Measurements from ENCODE around the gene RNU1-3.
"Not testable (repeated sequence)": the region's sequence is repeated elsewhere in the genome, so short reads cannot be mapped to it uniquely, and the experiment has no call there.

The RNU1-3 gene

DNA sequence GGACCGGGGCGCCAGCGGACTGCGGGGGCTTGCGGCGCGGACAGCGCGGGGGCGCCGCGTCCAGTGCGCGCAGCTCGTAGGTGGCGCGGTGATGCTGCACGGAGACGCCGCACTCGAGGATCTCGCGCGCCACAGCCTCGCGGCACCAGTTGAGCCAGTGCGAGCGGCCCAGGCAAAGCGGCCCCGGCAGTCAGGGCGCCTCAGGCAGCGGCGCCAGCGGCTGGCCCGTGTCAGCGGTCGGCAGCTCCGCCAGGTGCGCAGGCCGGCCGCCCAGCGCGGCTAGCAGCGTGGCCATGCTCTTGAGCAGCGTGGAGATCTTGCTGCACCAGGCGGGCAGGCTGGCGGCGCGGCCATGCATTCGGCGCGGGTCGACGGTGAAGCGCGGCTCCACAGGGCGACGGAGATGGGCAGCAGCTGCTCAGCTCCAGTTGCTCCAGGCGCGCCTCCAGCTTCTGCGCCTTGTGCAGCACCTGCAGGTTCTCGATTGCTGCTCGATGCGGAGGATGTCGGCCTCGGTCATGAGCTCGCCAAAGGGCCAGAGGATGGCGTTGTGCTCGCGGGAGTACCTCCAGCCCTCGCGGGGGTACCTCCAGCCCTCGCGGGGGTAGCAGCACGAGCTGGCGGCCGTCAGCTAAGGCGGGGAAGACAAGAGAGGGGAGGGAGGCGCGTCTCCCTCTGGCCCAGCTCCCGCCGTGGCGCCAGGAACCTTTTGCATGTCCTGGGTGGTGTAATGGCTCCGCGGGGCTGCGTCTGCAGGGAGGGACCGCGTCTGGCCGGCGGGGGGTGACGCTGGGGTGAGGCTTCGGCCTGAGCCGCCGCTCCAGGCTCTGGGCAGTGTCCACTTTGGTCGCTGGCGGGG is 26.9 kb upstream of the RNU1-3 start:
- DNase-seq: not testable (repeated sequence)

DNA sequence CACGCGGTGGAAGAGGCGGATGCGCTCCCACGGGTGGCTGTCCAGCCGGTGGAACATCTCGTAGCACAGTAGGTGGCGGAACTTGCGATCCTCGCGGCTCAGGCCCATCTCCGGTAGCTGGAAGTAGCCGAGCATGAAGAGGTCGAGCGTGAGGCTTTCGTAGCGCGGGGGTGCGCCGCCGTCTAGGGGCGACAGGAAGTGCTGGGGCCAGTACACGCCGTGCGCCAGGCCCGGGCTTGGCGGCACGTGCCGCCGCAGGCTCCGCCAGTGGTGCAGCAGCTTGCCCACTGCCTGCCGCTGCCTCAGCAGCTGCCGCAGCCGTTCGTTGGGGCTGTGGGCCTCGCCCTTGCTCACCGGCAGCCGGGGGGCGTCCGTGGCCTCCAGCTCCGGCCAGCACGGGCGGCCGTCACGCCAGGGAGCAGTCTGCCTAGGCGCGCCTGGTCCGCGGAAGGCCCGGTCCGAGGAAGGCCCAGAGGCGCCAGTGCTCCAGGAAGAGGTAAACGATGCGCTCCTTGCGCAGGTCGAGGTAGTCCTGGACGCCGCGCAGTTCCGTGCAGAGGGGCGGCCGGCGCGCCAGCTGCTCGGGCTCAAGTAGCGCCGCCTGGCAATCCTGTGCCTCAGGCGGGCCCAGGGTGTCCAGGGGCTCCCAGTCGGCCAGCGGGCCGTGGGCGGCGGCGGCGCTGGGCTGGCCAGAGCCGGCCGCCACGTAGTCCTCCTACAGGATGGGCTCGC is 26.1 kb upstream of the RNU1-3 start:
- not testable (repeated sequence) for DNase-seq

DNA sequence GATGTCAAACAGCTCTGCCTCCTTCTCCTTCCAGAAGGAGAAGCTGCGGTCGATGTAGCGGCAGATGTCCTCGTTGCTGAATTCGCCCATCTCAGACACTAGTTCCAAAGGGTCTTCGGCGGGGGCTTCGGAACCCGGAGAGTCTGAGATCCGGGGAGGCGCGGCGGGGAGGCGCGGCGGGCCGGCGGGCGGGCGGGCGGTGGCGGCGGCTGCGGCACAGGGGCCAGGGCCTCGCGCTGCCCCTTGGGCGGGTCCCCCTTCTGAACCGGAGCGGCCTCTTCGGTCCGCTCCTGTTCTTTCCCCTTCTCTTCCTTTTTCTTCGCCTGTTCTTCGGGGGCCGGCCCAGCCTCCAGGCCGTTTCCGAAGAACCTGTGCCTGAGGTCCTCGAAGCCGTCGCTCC is 25.5 kb upstream of the RNU1-3 start:
- not testable (repeated sequence) for DNase-seq

DNA sequence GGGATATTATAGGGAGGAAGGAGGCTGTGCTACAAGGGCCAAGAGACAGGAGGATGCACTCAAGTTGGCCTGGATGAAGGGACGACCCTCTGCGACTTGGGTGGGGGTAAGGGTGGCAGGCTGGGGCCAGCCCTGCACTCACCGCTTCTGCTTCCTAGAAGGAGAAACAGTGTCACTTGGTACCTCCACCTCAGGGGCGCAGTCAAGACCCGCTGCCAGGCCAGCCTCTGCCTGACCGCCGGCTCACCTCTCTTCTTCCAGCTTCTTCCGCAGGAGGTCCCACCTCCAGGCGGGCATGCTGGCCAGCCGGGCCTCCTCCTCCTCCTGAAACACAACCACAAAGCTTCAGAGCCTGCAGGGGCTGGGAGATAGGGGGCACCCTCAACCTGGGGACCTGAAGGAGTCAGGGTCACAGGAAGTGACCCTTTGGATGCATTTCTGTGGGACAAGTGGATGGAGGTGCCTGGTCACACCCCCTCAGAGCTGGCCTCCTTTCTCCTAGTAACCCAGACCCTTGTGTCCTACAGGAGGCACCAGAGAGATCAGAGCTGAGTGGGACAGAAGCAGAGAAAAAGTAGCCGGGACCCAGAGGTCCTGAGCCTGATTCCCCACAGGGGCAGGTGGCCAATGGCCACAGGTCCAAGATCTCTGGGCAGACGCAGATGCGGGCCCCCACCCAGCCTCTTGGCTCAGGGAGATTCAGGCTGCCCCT is 24.4 kb upstream of the RNU1-3 start:
- not testable (repeated sequence) for DNase-seq

DNA sequence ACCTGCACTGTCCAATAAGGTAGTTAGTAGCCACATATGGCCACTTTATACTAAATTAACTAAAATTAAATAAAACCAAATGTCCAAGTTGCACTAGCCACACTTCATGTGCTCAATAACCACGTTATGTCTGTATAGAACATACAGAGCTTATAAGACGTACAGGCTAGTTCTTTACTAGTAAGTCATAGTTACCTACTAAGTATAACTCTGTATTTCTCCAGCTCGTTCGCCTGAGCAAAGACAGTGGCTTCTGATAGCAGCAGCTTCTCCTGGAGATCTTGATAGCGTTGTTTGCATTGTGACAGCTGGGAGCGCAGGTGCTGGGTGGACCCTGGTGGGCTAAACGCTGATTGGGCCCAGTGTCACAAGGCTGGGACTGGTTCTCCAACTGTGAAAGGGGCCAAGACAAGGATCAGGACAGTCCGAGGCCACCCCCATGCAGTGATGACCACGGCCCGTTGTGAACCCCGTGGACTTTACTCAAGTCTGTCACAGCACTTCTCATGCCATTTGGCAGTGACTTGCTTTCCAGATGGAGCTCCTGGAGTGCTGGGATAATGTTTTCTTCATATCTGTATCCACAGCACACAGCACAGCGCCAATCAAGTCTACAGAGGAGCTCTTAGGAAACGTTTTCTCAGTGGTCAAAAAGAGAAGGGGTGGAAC is 20.5 kb upstream of the RNU1-3 start:
- DNase-seq: not testable (repeated sequence)

DNA sequence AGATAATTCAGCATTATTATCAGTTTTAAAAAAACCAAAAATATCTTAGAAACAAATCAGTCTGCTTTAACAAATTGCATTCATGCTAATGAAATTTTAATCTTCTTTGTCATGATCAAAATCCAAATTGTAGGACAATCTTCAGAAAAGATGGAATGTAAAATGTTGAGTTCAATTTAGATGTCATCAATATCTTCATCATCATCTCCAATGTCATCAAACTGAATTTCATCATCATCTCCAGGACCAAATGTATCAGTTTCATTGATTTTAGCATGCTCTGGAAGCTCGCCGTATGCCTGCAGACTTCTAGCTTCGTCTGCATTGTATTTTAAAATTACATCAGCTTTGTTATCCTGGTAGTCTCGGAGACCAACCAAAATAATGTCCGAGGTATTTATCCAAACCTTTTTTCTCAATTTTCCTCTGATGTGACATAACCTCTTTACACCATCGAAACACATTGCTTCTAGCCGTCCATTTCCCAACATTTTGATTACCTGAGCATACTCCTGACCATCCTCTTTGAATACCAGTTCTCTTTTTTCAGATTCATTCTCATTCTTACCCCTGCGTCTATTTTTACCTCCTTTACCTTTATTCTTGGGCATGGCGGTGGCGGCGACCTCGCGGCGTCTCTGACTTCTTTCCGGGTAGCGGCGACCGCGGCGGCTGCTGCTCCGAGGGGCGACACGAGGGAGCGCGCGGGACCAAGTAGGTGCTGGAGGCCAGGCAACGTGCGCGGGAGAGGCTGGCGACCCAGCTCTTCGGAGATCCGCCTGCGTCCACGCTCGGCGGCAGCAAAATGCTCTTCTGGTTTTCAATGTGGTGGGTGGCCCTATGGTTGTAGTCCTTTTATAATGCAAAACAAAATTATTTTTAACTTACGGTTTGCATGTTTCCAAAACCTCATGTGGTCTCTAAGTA is 19.0 kb upstream of the RNU1-3 start:
- DNase-seq: not testable (repeated sequence)

DNA sequence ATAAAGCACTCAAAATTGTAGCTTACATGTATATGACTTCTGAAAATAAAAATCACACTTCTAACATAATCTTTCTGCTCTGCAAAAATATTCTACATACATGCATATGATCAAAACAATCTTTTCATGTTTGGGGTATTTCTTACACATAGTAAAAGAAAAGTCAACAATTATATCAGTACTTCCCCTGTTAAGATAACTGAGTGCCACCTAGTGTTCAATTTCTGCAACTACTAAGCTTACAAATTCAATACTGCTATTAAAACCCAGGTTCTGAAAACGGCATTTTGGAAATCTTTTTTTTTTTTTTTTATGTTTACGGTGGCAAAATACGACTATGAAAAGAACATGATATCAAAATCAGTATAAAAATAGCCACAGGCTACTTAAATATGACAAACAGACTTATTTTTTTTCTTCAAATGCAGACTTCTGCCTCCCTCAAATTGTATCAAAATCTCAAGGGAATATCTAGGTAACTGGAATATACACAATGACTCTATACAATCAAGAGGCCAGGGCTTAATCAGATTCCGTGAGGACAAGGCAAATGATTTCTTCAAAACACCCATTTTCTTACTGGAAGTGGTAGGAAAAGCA is 18.1 kb upstream of the RNU1-3 start:
- not testable (repeated sequence) for DNase-seq

DNA sequence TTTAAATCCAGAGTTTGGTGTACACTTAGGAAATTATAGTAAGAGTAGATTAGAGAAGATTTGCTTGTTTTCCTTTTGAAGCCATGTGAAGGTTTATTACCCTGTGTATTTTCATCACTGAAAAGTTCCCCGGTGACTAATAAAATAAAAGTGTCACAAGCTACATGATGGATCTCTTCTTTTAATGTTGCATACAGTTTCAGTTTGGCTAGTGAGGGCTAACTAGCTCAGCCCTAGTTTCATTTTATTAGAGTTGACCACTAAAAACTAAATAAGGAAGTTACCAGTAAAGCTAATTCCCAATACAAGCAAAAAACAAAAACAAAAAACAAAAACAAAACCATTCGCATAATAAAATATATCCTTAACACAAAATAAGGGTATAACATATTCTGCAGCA is 17.4 kb upstream of the RNU1-3 start:
- not testable (repeated sequence) for DNase-seq

DNA sequence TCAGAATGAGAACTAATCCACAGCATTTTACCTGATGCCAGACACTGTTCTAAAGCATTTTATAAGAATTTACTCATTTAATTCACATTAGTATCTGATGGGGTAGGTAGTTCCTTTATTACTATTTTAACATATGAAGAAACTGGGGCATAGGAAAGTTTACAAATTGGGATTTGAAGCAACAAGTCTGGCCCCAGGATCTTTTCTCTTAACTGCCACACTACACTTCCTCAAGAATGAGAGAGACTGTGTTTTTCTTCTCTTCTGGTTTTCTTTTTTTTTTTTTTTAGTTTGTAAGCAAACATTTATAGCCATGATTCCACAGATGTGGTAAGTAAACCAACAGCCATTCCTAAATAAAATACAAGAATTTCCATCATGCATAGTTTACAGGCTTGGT is 16.1 kb upstream of the RNU1-3 start:
- DNase-seq: not testable (repeated sequence)

DNA sequence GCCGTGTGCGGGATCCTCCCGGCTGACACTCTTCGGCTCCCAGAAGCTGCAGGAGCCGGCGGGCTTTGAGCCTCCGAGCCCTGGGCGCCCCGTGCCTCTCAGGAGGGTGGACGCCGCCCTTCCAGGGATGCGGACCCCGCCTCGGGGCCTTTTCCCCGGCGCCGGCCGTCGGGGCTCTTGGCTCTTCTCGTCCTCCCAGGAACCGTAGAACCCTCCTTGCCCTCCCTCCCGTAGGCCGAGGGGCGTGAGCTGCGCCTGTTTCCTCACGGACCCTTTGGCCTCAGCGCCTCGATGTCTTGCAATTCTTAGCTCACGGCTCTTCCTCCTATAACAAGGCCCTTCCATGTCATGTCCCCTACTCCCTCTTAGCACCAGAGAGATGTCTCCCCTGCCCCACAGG is 13.6 kb upstream of the RNU1-3 start:
- not testable (repeated sequence) for DNase-seq

DNA sequence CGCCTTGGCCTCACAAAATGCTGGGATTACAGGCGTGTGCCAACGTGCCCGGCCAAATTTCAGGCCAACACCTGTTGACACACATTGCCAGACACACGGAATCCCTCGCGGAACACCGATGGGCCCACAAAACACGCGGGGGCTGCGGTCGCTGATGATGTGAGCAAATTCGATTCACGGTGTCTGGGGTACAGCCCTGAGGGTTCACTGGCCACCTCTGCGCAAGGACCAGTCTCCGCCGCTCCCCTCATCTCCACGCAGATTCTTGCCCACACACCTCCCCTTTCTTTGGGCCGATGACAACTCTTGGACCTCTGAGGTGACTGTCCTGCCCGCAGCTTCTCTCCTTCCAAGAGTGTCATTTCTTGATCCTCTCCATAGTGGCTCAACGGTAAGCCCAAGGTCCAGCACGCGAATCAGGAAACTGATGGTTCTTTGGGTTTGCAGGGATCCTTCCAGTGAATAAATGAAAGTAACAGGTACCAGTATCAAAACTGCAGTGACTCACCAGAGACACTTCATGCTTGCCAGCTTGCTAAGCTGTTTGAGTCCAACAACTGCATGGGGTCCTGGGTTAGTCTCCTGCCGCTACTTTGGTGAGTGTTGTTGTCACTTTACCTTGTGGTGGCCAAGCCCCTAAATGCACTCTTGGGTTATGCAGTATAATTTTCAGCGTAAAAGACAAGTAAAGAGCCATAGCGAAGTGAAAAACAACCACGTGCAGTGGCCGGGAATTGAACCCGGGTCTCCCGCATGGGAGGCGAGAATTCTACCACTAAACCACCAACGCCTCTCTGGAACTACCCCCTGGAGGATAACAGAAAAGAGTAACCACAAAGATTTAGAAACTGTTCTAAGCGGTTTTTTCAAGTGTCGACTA is 11.0 kb upstream of the RNU1-3 start:
- peak; percentile 73 to 92 for DNase-seq

DNA sequence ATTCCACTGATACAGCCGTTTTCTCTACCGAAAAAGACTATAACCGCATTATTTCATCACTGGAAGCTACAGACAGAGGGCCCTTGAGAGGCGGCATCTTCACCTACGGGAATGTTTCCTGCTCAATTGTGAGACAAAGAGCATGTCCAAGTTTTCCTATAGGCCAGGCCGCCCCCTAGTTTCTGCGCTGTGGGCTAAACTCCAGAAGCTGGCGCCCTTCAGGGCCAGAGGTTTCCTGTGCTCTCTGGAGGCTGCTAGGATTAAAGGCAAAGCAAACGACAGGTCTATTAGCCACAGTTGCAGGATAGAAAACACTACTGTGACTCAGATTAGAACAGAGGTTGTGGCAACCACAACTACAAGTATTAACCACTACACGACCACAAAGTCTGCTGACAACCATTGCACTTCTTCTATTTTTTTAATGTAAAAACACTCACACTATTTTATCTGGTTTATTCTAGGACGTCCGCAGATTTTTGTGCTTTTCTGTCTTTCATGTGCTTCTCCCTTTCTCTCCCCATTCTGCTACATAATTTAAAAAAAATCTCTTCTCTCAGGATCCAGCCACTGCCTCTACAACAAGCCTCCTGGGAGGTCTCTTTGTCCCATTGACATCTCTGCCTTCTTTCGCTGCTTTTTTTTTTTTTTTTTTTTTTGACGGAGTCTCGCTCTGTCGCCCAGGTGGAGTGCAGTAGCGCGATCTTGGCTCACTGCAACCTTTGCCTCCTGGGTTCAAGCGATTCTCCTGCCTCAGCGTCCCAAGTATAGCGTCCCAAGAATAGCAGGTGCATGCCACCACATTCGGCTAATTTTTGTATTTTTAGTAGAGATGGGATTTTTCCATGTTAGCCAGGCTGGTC is 10.1 kb upstream of the RNU1-3 start:
- peak in 1 of 2 donors; percentile 12 for DNase-seq

DNA sequence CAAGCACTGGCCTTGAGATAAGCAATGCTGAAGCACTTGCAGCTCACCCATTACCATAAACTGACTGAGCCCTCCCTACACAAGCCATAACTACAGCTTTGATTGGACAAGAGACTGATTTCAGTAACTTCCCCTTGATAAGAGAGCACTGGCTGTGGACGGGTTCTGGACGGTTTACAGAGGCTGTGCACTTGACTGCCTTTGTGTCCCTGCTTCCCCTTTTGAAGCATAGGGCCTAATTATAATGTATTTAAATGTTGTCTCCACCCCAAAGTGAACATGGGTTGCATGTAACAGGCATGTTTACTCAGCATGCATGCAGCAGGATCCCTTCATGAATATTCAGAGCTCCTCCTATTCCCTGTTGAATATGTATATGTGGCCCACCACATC is 8.4 kb upstream of the RNU1-3 start:
- not testable (repeated sequence) for DNase-seq

DNA sequence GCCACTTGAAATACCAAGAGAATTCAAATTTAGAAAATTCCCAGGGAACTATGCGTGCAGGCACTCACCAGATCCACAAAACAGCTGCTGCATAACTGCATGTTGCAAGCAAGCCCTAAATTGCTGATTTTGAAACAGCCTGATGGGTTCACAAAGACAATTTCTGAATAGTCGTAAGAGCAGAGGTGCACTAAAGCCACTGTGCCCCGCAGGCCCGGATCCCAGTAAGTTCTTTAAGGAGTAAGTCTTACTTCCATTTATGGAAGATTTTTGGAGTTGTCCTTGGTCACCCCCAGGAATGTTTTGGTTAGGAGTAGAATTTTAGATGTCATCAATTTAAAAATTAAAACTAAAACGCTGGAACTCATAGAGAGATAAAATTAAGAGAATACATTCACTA is 7.2 kb upstream of the RNU1-3 start:
- DNase-seq: not testable (repeated sequence)

DNA sequence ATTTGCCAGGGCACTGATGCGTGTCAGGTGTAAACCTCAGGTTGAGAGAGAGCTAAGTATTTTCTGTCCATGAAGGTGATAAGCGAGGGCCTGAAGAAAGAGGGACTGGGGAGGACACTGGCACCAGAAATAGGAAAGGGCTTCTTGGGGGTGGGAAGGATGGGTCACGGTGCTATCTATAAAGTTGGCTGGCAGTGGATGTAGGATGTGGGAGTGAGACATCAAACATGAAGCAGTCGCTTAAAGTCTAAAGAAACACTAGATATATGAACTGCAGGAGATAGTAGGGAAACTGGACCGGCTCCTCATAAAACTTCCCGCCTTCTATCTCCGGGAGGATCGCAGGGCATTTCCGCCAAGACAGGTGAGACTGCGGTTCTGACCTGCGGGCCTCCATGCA is 912 bp downstream of the RNU1-3 start:
- not testable (repeated sequence) for DNase-seq

DNA sequence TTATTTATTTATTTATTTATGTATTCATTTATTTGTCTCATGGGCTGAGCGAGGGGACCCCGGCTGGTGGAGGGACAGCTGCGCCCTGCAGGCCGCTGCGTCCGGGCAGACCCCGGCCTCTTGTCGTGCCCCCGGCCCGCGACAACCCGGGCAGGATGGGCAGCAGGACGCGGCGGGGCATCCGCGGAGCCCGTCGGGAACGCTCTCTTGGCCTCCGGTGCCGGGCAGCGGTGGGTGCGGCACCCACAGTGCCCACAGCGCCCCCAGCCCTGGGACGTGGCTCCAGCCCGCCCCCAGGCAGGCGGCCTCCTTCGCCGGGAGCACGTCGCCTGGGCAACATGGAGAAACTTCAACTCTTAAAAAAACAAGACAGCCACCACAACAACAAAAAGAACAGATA is 8.5 kb downstream of the RNU1-3 start:
- DNase-seq: not testable (repeated sequence)

DNA sequence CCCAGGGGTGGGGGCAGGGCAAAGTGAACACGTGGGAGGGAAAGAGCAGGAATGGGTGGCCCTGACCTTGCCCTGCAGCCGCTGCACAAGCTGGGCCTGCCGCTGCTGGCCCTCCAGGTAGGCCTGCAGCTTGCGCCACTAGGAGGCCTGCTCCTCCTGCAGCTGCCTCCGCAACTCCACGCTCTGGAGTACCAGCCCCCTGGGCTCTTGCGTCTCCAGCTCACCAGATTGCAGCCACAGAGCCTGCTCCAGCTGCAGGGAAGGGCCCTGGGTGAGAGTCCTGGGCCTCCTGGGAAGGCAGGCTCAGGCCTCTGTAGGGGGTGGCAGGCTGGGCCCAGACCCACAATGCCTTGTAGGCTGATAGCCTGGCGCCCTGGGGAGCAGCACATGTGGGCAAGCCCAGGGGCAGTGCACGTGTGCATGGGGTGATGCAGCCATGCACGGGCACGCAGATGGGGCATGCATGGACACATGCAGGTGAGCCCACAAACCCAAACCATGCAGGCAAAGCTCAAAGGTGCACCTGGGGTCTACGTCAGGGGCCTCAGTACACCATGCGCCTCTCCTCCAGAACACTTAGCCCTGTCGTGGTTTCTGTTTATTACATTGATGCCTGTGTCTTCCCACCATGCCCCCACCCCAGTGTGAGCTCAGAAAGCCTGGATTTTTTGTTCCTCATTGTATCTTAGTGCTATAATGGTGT is 9.6 kb downstream of the RNU1-3 start:
- not testable (repeated sequence) for DNase-seq

DNA sequence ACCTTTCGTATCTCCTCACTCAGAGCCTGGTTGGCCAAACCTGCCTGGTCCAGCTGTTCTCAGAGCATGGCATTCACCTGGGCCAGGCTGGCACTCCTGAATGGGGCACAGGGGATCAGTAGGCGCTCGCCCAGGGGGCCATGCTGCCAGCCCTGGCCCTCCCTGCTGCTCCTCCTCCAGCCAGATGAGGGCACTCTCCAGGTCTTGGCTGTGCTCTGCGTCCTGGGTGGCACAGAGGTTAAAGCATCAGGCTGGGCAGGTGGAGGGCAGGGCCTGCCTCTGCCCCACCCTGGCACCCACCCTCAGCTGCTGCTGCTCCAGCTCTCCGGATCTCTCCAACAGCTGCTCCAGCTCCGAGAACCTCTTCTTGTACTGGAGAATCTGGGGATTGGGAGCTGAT is 10.2 kb downstream of the RNU1-3 start:
- not testable (repeated sequence) for DNase-seq
